HG02852 (cell line): Measurements from ENCODE around the gene UNC13D.

Experiments
- ATAC-seq: cut with Tn5 transposase; IDR thresholded peaks from one replicate; pipeline ENCODE4 v1.9.1; 2021; ENCODE audit warnings: mild to moderate bottlenecking, moderate library complexity; ENCODE audit not compliant: unreplicated experiment

The UNC13D gene

DNA sequence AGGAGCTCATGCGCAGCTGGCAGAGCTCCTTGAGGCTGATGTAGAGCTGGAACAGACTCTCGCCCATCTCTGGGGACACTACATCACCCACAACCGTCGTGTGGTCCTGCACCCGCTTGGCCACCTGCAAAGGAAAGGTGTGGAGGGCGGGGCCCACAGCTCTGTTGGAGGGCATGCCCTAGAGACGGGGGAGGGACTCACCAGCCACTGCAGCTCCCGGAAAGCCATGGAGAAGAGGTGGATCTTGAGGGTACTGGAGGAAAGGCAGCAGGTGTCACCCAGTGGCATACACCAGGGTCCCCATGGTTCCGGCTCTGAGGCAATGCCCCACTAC lies 8.6 kb downstream of the UNC13D start:
- ATAC-seq, result no peak

DNA sequence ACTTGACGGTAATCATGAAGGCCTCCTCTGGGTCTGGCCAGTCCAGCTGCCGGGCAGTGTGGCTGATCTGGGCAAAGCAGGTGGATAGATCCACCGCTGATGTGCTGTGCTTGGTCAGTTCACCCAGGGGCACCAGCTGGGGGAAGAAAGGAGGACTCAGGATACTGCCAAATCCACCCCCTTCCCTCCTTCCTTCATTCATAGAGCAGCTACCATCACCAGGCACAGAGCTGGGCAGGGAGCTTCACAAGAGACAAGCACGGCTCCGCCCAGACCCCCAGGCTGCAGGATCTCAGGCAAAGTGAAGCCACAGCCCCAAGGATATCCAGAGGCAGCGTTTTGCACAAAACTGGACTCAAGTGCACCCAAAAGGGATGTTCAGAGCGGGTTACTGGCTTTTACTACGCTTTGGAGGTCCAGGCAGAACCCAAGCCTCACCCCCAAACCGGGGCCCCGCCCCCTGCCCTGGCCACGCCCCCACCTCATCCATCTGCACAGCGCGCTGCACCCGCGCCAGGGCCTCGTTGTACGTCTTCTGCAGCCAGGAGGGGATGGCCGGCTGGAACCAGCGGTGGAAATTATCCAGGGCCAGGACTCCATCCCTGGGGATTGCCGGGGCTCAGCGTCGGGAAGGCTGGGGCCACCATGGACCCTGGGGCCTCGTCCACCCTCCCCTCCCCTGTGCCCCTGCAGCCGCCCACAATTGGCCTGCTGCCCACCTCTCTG lies 9.1 kb downstream of the UNC13D start:
- ATAC-seq, result no peak

DNA sequence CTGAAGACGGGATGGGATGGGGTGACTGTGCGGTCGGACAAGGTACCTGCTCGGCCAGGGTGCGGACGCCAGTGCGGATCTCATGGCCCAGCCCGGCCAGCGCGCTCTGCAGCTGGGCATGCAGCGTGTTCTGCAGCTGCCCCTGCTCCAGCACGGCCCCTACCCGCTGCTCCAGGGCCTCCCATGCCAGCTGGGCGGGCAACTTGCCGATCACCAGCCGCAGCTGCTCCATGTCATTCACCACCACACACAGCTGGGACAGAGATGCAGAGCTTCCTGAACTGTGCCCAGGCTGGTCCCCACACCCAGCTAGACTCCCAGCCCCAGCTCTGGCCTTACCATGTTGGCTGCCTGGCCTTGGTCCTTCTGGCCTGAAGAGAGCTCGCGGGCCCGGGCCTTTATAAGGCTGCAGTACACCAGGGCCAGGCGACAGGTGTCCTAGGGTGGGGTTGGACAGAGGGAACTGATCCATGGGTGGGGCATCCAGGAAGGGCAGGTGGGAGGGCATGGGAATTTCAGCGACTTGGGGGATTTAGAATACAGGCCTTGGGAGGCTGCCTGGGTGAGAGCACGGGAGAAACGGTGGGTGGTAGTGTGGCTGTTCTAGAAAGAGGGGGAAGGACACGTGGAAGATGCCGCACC lies 9.8 kb downstream of the UNC13D start:
- ATAC-seq, result no peak

DNA sequence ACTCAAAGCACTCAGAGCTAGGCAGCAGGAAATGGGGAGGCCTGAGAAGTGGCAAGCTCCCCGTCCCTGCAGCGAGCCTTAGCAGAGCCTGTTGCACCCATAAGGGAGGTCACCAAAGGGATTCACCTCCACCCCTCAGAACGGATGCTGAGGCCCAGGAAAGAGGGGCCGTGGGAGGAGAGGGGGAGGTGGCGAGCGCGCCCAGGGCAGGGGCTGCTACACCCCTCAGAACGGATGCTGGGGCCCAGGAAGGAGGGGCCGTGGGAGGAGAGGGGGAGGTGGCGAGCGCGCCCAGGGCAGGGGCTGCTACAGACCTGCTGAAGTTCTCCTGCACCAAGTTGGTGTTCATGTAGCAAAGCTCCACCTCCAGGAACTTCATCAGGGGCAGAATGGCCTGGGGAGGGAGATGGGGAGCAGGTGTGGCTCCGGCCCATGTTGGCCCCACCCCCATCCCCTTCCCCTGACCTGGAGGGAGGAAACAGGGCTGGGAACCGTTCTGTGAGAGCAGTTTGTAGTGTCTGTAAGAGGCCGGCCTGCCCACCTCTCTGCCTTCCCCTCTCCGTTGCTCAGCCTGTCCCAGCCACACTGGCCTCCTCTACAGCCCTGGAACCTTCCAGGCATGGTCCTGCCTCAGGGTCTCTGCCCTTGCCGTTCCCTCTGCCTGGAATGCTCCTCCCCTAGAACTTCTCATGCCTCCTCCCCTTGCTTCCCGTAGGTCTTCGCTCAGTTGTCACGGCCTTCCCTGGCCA lies 11.4 kb downstream of the UNC13D start:
- ATAC-seq, result no peak

DNA sequence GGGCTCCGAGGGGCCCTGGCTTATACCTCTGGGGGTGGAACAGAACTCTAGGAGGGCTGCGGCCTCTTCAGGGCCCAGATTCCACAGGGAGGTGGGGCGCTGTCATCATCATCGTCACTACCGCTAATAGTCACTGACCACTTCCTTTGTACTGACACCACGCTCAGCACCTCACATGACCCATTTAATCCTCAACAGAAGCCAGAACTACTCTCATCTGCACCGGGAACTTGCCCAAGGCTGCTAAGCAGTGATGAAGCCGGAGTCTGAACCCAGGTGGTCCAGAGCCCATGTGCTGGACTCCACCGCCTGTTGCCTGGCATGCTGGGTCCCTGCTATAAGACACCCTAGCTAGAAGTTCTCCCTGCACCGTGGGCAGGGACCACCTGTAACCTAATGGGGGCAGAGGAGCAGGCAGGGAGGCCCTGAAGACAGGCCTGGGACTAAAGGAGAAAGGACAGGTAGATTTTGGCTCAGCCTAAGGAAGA lies 12.0 kb downstream of the UNC13D start:
- no peak for ATAC-seq

DNA sequence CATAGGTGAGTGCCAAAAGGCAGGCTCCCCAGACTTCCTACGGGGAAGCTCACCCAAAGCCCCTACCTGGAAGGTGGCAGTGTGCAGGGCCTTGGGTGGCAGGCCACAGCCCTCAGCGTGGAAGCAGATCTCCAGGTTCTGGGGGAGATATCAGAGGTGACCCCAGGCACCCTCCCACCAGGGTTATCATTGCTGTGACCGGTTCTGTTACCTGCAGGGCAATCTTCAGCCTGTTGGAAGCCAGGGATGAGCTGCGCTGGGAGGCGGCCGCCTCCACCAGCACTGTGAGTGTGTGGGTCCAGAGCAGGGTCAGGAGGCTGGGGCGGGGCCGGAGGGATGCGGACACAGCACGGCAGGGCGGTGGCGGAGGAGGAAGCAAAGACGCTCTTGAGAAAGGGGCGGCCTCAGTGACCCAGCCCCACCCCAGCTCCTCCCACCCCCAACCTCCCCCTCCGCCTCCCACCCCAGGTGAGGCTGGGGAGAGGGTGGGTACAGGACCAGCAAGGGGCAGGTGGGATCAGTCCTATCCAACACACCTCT lies 13.1 kb downstream of the UNC13D start:
- ATAC-seq, result no peak

DNA sequence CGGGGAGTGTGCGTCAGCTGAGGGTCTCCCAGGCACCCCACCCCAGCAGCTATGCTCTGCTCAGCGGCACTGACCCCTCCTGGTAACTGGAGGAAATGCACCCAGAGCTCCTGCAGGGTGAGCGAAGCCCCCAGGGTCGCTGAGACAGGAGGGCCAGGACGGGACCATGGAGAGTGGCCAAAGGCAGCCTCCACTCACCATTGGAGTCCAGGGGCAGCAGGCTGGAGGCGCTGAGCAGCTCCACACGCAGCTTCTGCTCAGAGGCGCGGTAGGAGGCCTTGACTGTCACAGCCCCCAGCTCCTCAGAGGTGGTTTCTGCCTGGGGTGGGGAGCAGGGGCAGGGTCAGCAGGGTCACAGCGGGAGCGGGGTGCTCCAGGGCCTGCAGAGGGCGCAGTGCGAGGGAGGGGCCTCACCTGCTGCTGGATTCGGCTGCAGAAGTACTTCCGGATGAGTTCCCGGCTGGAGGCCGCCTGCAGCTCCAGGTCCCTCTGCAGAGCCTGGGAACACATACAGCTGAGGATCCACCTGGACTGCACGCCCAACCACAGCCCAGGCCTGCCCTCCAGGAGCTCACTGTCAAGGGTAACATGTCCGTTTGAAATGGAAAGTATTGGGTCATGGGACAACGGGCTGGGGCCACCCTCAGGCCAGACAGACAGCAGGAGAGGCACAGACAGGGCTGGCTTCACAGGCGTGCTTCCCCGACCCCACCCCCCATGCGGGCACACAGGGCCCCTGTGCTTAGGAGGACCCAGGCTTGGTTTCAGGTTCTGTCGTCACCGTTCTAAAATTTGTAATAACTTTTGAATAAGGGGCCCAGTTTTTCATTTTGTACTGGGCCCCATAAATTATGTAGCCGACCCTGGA lies 13.8 kb downstream of the UNC13D start:
- no peak for ATAC-seq

DNA sequence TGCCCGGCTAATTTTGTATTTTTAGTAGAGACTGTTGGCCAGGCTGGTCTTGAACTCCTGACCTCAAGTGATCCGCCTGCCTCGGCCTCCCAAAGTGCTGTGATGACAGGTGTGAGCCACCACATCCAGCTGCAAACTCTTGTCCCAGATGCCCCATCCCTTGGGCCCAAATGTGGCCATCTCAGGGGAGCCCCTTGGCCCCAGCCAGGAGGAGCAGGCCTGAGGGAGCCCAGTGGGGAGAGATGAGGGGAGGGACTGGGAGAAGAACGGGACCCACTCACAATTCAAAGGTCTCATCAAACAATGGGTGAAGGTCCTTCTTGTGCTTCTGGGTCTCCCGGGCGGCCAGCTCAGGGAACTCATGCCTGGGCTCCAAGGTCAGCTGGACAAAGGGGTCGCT lies 14.5 kb downstream of the UNC13D start:
- ATAC-seq, result no peak

DNA sequence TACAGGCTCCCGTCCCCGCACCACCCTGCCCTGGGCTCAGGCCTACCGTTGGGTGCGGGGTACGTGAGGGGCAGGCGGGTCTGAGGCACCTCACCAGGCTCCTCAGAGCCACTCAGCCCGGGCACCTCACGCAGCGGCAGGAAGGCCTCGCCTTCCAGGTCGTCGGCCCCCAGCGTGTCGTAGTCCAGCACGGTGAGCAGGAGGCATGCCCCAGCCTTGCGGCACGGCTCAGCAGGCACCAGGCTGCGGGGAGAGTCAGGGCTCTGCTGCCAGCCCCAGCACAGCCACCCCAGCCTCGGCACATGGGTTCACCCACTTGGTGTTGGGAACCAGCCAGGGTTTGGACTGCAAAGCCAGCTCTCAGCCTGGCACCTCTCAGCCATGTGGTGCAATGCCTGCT lies 15.5 kb downstream of the UNC13D start:
- no peak for ATAC-seq

DNA sequence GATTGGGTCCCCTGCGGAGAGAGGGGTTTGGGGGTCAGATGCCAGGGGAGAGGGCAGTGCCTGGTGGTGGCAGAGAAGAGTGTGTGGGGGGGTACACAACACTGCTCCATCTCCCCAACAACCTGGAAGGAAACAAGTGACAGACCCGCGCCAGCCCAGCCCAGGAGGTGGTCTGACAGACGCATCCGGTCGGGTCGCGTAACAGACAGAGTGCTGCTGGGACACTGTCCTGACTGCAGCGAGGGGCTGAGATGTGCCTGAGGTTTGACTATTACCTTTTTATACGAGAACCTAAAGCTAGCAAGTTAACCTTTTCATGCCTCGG lies 16.2 kb downstream of the UNC13D start:
- ATAC-seq, result no peak

DNA sequence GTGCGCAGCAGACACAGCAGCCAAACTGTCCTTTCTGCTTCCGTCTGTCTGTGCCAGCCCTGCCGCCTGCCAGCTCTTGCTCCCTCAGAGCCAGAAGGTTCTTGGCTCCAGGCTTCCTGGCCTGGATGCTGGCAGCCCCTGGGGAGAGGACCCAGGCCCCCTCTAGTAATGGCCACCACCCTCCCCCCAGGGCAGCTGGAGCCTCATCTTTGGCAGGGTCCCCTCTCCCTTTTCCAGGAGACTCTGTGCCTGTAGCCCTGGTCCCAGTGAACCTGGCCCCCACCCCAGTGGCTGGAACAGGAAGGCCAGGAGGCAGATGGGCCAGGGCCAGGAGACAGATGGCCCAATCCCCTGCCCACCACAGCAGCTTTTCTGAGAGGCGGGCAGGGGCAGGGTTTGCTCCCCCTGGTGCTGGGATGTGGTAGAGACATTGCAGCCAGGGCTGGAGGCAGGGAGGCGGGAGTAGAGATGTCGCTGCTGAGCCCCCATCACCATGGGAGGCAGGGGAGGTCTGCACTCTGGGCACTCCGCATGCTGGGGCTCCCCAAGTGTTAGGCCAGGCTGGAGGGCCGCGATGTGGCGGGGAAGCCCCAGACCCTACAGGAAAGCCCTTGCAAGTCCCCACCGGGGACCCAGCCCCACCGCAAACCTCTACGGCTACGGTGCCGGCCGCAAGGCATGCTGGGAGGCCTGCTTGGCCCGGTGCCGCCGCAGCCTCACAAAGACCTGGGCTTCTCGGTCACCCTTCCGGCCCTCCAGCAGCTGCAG lies 16.7 kb downstream of the UNC13D start:
- no peak for ATAC-seq

DNA sequence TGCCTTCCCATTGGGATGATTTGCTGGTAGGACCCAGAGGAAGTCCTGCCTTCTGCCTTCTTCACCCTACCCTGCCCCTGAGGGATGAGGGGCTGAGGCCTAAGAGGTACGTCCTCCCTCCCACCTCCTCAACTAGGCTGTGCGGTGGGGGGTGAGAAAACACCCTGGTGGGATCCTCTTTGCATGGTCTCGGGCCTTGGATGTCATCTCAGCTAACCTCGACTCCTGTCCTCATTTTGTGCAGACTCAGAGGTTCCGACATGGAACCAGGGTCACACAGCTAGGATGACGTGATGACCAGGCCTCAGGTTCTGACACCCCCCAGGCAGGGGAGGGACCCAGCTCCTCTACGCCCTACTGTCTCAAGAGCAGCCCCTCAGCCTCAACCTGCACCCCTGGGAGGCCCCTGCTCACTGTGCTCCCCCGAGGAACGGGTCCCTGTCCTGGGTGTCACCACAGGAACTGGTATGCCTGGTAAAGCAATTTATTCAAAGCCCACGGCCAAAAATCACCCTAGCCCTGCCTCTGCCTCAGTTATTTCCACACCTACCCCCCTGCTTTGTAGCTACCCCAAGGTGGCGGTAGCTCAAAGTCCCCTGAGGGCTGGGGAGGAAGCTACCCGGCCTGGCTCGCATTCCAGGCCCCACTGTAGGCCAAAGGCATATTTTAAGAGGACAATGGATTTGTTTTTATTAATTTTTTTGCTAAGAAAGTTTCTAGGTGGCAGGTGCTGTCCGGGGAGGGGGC lies 17.5 kb downstream of the UNC13D start:
- ATAC-seq, result no peak

DNA sequence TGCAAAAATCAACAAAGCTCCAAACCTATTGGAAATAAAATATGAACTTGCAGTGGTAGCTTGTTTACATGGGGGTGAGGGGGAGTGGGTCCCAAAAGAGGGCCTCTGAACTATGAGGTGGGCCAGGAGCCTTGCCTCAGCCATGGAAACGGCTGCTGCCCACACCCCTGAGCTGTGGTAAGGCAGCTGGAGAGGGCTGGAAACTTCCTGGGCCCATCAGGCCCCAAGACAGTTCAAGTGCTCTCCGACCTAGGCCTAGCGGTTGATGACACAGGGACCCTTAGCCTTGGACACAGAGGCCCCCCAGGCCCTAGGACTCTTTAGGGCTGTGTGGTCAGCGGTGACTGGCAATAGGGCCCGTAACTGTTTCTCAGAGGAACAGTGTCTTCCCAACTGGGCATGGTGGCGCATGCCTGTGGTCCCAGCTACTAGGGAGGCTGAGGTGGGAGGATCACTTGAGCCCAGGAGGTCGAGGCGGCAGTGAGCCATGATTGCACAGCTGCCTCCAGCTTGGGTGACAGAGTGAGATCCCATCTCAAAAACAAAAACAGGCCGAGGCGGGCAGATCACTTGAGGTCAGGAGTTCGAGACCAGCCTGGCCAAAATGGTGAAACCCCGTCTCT lies 18.3 kb downstream of the UNC13D start:
- no peak for ATAC-seq

DNA sequence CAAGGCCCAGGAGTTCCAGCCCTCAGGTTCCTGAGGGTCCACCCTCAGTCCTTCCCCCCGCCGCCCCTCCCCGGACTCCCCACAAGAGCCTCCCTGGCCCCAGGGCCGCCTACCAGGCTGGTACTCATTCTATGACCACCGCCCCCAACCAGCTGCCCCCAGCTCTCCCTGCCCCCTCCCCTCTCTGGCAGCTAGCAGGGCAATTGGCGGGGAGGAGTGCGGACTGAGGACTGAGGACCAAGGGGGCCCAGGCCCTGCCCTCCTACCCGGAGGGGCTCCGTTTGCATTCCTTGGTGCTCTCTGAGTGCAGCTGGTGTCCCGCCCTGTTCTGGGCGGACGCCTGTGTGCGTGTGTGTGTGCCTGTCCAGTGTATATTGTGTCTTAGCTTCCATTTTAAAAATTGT lies 19.1 kb downstream of the UNC13D start:
- no peak for ATAC-seq

DNA sequence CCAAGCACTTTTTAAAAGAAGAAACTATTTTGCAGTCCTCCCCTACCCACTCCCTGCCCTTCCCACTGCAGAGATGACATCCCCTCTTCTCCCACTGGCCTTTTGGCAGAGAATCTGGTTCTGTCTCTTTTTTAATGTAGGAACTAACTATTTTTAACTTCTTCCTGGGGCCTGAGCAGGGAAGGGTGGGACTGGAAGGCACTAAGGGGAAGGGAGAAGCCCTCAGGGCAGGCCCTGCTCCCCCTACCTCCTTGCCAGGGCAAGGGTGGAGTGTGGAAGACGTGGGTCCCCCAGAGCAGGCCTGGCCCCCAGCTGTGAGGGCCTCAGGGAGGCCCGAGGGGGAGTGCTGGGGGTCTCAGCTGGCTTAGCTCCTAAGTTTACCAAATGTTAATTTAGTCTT lies 19.5 kb downstream of the UNC13D start:
- no peak for ATAC-seq

DNA sequence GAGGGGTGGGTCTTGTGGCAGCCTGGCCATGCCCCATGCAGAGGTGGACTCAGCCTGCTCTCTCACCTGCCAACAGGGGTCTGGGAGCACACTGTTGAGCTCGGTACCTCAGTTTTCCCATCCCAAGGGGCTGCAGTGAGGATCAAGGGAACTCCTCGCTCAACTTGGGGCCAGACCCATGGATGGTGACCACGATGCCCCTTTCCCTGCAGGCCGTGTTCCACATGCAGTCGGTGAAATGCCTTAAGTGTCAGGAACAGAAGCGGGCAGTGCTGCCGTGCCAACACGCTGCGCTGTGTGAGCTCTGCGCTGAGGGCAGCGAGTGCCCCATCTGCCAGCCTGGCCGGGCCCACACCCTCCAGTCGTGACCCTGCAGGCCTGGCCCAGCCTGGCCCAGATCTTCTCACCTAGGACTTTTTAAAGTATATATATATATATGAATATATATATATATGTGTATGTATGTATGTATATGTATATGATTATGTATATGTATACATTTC lies 20.1 kb downstream of the UNC13D start:
- no peak for ATAC-seq

DNA sequence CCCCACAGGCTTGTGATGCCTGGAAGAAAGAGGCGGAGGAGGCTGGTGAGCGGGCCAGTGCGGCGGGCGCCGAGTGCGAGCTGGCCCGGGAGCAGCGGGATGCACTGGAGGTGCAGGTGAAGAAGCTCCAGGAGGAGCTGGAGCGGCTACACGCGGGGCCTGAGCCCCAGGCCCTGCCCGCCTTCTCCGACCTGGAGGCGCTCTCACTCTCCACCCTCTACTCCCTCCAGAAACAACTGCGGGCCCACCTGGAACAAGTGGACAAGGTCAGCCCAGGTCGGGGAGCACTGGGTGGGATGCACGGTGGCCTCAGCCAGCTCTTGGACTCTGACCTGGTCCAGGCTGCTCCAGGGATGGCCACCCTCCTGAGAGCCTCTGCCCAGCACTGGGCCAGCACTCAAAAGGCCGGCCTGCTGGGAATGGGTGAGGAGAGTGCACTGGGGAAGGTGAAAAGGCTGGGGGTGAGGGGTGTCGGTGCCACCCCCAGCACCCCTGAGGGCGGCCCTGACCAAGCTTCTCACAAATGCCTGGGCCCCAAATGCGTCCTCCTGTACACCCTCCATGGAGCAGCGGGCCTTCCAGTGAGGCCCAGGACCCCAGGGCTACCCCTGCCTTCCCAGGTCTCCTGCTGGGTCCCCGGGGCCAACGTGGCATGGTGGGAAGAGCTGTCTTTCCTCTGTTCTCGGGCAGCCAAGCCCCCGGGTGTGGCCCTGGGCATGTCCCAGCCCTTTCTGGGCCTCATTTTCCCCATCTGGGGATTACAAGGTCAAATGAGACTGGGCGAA lies 20.8 kb downstream of the UNC13D start:
- no peak for ATAC-seq

DNA sequence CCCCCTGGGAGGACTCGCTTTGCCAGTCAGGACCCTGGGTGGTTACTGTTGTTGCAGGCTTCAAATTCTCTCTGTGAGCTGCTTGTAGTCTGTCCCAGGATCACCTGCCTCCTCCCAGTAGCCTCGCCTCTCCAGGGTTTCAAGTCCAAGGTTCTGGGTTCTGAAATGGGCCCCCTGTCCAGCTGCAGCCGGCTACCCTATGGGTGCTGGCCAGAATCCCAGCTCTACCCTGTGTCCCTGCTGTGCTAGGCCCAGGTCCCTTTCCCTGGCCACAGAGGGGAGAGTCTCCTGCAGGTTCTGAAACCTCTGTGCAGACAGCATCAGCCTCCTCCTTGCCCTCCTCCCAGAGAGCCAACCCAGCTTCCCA lies 21.4 kb downstream of the UNC13D start:
- no peak for ATAC-seq
